CD4-positive, alpha-beta T cell treated with Interleukin-15 for 1 hour (primary cell): ENCODE measurements around the gene FOXJ3.
"Not testable (repeated sequence)": the region's sequence is repeated elsewhere in the genome, so short reads cannot be mapped to it uniquely, and the experiment has no call there.

Experiments used
- DNase-seq: peaks from one replicate; pipeline ENCODE4 v3.0.0-alpha.2; 2020

Gene FOXJ3

DNA sequence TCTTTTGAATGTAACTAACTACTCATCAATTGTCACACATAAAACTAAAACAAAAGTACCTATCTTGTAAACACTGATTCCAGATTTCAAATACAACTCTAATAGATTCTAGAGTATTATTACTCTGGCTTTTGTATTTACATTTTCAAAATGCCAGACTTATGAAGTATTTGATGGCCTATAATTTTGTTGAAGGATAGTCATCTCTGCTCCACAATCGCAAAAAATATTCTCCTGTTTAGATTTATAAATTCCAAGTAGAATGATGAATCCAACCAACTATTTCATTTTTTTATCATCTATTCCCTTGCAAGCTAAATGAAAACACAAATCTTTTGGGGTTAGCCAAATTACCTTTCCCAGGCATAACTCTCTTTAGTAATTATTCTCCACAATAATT, 95.5 kb downstream of the FOXJ3 start:
- no peak for DNase-seq

DNA sequence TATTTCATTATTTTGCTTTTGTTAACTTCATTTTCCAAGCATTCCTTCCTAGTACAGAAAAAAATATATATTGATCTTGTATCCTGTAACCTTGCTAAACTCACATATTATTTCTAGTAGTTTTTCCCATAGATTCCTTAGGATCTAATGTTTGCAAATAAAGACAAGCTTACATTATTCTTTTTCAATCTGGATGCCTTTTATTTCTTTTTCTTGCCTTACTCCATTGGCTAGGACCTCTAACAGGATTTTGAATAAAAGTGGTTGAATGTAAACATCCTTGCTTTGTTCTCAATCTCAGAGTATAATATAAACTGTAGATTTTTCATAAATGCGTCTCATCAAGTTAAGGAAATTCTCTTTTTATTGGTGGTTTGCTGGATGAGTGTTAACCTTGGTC, 96.0 kb downstream of the FOXJ3 start:
- DNase-seq: no peak

DNA sequence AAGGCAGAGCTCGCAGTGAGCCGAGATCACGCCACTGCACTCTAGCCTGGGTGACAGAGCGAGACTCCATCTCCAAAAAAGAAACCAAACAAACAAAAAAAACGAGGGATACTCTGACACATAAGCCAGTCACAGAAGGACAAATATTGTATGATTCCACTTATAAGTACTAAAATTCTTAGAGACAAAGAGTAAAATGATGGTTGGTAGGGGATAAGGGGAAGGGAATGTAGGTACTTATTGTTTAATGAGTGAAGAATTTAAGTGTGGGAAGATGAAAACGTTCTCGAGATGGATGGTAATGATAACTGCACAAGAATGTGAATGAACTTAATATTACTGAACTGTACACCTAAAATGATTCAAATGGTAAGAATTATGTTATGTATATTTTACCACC, 103.8 kb downstream of the FOXJ3 start:
- DNase-seq: no peak

DNA sequence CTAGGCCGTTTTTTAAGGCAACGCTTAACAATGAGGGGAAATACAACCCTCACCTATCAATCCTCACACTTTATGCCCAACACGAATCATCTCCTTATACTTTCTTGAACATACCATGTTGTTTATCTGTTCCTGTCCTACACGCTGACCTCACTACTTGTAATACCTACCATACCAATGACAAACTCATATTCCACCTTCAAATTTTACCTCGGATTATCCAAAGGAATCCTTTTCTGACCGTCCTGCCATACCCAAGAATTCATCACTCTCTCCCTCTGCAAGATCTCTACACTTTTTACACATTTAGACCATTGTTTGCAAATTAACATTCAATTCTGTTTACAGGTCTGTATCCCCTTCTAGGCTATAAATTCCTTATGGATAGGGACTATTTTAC, 106.1 kb downstream of the FOXJ3 start:
- no peak for DNase-seq

DNA sequence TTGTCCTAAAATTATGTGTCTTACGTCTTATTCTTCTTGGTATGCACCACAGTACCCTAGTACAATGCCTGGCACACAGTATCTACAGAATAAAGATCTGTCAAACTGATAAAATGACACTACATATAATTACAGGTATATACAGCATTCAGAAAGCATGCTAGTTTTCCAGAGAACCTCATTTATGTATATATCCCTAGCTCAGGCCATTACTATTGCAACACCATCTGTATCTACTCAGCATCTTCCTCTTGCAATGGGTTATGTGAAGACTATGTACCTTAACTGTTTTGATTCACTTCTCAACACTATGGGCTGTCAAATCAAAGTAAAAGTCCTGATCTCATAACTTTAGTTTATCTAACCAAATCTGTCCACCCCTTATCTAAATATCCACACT, 112.0 kb downstream of the FOXJ3 start:
- no peak for DNase-seq

DNA sequence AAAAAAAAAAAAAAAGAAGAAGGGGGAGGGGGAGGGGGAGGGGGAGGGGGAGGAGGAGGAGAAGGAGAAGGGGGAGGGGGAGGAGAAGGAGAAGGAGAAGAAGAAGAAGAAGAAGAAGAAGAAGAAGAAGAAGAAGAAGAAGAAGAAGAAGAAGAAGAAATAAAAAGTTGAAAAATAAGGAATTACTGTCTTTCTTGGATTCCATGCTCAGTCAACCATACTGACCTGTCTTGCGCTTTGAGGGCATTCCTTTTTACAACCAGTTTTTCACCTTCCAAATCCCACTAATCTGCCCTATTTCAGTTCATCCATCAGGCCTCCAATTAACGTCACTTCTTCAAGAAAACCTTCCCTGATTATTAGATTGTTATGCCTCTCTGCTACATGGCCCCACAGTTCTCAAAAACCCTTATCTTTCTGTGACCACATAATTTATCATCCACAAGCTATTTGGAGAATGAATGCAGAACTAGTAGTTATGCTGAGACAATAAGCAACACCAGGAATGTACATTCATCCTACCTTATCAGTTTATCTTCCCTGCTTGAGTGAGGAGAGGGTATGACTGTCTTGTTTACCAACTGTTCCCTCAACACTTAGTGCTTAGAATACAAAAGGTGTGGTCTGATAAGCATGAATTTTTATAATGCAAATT, 113.0 kb downstream of the FOXJ3 start:
- DNase-seq: no peak

DNA sequence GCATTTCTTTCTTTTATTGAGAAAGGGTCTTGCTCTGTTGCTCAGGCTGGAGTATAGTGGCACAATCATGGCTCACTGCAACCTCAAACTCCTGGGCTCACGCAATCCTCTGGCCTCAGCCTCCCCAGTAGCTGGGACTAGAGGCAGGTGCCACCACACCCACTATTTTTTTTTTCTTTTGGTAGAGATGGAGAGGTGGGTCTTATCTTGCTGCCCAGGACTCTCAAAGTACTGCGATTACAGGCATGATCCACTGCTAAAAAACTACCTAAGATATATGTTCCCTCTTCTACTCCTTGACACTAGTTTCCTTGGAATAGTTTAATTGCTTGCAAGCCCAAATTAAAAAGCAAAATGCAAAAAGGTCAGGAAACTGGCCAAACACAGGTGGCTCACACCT, 113.6 kb downstream of the FOXJ3 start:
- no peak for DNase-seq

DNA sequence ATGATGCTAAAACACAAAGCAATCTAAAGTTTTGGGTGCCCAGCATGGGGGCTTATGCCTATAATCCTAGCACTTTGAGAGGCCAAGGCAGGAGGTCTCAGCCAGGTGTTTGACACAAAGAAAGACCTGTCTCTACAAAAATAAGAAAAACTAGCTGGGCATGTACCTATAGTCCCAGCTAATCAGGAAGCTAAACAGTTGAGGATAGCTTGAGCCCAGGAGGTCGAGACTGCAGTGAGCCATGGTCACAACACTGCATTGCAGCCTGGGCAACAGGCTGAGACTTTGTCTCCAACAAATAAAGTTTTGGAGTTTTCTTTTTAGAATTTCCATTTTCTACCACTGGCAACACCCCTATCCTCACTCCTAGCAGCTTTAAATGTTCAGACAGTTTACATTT, 115.4 kb downstream of the FOXJ3 start:
- no peak for DNase-seq

DNA sequence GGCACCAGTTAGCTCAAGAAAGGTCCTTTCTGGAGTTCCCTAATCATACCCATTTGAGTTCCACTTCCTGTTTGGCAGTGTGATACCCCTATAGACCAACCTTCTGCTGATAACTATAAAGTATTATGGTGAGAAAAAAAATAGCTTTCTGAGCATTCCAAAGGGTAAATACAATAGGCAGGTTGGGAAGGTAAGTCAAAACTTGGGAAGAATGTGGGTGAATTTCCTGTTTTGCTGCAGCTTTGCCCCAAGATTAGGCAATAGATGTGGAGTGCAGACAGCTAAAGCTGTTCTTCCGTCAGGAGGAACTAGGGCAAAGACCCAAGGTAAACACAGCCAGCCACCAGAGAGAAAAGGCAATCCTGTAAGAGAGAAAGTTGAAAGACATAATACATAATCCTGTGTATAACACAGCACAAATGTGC, 120.6 kb downstream of the FOXJ3 start:
- DNase-seq: no peak

DNA sequence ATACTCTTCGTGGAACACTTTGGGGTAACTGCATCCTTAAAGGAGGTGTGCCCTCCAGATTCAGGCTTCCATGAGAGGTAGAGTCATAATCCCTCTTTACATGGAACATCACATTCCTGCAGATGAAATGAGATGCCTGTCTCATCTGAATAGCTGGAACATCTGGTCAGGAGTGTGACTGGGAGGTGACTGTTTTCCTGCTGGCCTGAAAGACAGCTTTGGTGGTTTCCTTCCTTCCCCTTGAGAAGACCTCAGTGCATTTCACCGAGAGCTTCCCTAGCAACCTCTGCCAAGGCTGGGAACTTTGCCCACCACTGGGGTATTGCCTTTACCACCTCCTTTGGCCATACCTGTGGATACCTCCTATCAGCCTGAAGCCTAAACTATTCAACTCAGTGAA, 123.8 kb downstream of the FOXJ3 start:
- no peak for DNase-seq

DNA sequence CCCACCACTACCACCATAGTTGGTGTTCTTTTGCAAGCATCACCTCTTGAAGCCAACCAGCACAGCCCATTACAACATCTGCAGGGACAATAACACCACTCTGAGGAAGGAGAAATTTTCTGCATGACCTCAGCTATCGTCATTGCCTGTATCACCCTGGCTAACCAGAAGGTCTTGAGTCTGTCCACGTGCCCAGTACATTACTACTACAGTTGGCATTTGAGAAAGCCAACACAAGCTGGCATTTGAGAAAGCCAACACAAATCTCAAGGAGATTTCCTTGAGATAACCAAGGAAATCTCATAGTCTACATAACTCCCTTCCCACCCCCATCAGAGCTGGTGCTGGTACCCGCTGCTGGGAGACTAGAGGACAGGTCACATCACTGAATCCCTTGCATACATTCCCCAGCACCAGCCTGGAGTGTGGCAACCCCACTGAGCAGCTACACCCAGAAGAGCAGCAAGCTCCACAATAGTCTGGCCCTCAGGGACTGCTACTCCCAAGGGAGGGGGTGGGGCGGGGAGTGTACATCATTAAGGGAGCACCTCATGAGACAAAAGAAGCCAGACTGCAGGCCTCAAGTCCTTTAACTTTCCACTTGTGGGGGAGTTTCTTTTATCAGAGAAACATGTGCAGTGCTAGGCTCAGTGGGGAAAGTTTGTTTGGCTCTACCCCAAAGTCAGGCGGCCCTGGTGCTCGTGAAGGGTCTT, 124.5 kb downstream of the FOXJ3 start:
- no peak for DNase-seq

DNA sequence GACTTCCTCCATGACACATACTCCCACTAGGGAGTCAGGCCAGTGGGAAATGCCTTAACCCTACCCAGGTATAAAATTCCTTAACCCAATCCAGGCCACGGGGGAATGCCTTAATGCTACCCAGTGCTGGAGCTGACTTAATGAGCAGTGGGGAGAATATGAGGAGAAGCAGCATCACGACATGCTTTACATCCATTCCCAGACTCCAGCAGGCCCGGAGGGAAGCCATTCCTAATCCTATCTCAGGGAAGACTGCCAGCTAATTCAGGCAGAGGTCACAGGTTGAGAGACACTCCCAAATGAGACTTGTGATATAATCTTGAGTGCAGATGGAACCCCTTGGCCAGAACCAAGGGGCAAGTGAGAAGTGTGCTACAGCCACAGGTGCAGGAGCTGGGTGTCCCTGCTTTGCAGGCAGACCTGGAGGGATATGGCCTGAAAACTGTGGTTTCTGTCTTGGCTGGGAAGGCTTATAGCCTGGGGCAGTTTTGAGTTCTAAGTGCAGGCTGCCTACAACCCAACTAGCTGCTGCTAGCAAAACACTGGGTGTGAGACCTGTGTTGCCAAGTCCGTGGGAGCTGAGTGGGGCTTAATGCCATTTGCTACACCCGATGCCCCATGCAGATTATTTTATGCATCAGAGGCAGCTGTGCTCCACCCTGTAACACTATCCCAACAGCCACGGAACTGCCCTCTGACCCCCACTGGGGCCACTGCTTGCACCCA, 125.3 kb downstream of the FOXJ3 start:
- no peak for DNase-seq

DNA sequence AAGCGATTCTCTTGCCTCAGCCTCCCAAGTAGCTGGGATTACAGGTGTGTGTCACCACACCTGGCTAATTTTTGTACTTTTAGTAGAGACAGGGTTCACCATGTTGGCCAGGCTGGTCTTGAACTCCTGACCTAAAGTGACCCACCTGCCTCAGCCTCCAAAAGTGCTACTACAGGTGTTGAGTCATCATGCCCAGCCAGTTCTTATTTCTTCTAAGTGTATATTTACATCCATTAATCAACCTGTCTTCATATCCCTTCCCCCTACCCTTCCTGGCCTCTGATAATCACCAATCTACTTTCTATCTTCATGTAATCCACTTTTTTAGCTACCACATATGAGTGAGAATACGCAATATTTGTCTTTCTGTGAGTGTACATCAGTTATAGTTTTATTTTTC, 128.1 kb downstream of the FOXJ3 start:
- DNase-seq: not testable (repeated sequence)

DNA sequence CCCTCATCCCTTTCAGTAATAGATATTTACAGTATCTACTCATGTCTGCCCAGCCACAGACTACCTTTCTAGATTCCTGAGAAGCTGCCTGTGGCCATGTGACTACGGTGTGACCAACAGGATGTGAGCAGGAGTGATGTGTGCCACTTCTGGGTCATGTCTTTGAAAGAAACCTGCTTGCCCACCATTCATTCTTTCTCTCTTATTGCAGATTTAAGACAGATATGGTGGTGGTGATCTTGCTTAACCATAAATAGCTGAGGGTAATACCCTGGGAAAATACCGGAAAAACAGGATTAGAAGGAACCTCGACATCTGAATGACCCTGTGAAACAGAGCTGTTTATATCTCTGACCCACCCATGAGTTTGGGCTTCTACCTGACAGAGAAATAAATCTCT, 128.9 kb downstream of the FOXJ3 start:
- no peak for DNase-seq

DNA sequence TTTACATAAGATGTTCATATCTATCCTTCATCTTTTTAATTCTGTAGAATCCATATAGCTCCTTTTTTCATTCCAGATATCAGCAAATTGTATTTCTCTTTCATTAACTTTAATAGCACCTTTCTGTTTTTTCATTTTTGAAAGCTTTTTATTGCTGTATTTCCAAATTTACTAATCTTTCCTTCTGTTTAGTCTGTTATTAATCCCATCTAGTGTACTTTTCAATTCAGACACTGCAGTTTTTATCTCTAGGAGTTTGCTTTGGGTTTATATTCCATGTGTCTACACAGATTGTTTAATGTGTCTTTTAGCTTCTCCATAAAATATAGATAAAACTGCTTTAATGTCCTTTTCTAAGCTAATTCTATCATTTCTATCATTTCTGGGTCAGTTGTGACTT, 133.0 kb downstream of the FOXJ3 start:
- no peak for DNase-seq

DNA sequence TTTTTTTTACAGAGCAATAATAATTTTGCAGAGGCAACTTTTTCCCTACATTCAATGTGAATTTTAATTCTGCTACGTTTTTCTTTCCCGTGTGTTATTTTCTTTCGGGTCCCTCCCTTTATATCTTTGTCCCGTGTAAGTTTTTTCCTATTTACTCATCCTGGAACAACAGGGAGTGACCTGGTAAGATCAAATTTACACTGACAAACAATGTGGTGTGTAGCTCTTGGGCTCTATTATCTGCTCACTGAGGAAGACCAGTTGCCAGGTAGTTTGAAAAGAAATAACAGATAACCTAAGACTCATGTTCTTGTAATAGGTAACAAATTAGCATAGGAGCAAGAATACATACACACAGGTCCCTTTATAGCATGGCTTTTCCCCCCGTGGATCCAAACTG, 136.8 kb downstream of the FOXJ3 start:
- no peak for DNase-seq

DNA sequence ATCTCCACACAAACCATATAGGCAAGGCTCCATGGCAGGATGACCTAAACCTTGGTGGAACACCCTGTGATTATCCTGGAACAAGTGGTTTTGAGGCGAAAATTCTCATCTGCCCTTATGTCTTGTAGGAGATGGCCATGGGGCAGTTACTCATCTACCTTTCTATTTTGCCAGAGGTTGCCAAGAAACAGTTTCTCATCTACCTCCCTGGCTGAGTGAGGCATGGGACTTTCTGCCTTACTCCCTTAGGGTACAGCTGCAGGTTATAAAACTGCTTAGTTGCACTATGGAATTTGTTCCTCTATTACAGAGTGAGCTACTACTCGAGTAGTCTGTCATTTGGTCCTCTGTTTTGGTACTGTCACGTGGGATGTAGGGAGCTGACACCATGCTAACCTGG, 139.2 kb downstream of the FOXJ3 start:
- DNase-seq: no peak

DNA sequence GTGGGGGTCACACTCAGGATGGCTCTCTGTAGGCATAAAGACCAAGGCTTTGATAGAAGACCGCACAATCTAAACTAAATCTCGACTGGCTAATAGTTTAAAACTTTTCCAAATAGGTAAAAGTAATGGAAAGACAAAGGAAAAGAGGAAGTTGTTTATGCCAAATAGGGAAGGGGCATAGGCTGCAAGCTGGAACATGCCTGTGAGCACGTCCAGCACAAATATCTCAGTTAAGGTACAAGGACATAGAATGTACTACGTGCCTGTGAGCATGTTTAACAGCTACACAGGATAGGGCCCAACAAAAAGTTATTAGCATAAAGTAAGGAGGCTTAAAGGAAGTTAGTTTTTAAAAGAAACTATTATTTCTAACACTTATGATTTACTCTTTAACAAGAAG, 142.9 kb downstream of the FOXJ3 start:
- DNase-seq: no peak

DNA sequence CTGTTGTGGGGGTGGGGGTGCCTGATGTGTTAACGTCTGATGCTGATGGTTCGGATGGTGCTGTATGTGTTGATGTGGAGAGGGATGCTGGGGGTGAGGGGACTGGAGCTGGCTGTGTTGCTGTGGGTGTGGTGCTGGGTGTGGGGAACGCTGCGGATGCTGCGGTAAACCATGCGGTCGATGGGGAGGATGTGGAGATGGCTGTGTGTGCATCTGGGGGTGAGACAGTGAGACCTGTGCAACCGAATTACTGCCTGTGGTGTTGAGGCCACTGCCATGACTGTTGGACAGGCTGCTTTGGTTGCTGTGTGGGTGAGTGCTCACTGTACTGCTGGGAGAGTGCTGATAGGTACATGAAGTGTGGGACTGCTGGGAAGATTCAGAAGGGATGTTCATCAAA, 143.7 kb downstream of the FOXJ3 start:
- no peak for DNase-seq

DNA sequence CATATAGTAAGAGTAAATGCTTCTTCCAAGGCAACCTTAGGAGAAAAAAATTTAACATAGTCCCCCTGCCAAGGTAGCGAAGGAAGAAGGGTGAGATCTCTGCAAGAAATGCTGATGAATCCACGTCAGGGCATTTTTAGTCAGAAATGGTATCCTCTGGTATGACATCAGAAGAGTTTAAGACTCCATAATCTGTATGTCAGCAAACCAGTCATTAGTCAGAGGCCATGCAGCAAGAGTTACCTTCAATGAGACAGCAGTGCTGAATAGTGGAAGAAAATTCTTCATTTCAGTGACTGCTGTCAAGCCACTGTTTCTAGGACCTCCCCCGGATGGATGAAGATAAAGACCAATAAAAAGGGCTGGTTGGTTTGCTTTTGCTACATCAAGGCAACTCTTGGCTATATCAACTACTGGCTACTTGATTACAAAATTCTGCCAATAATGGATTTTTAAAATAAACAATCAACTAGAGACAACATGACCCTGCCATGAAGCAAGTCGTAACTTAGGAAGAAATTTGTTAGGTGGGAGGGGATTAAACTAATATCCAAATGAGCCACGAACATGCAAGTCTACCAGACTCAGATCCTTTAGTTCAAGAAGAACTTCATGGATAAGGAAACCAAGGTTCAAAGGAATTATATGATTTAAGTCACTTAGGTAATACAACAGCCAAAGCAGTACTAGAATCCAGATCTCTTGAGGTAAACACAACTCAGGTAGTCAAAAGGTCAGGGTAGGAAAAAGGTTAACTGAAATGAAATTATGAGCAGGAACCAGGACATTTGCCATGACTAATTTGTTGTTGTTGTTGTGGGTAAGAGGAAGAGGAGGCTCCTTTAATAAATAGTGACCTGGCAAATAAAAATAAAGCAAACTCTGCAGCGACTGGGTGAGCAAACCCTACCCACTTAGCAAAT, 144.8 kb downstream of the FOXJ3 start:
- no peak for DNase-seq

DNA sequence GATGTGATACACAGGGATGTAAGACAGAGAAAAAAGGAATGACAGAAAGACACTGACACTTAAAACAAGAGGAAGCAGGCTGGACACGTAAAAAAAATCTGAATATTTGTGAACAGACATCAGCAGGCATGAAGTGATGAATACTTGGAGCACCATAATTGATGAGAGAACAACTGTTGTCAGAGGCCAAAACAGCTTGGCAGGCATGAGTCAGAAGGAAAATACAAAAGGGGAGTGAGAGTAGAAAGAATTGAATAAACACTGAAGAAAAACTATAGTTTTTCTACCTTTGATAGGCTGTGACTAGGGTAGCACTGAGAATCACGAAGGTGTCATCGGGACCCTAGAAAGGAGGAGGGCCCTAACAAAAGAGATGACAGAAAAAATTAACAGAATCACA, 148.9 kb downstream of the FOXJ3 start:
- no peak for DNase-seq

DNA sequence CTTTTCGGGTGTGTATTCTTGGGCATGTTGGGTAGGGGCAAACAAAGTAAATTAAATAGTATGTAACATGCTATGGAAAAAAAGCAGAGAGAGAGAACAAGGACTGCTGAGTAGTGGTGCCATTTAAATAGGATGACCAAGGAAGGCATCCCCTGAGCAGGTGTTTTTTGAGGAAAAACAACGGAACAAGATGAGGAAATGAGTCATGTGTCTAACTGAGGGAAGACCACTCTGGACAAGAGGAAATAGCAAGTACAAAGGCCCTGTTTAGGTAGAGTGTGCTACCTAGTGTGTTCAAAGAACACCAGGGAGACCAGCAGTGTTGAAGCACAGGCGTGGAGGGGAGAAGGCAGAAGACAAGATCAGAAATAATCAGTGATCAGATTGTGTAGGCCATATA, 150.4 kb downstream of the FOXJ3 start:
- no peak for DNase-seq

DNA sequence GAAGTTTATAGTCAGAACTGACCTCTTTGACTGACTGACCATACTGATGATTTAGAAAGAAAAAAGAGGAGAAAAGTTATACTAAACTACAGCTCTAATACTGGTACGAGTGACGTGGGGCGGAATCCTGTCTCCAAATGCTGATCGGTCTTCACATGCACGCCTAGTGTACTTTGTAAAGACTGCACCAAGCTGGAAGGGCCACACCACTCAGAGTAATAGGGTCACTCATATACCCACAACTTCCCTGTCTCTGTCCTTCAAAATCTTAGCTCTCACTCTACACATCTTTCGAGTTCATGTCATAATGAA, 151.1 kb downstream of the FOXJ3 start:
- no peak for DNase-seq
